ENCODE data around the gene EFS.

The EFS gene

DNA sequence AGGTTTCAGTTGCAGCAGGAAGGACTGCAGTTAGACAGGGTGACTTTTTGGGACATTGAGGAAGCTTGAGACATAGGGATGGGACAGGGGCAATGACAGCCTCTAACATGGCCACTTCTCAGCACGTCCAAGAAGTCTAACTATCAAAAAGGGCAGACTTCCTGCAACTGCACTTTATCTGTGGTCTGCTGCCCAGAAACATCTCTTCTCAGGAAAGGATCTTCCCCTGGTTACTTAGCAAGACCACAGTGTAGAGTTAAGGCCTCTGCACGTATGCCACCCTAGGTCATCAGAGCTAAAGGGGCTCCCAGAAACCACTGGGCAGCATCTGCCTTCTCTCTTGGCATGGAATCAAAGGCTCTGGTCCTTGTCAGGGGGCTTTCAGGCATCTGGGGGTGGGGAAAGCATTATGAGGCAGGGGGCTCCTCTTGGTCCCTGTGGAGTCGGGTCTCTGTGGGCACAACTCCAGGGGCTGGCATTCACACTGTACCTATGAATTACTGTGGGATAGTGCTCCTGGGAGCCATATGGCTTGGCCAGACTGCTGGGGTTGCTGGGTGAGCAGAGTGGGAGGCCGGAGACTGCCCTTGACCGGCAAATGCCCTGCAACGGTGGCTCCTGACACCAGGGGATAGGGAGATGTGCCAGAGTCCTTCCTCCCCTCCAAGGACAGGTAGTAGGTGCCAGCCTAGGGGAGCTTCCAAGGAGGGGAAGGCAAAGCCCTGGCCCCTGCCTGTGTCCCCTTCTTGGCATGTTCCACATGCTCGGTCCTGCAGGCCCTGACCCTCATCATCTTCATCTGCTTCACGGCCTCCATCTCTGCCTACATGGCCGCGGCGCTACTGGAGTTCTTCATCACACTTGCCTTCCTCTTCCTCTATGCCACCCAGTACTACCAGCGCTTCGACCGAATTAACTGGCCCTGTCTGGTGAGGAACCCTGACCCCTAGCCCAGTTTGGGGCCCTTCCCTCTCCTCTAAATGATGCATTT, 12.9 kb upstream of the EFS start:
- no peak for DNase-seq

GRCh38 chr14:23377198-23377550, 12.2 kb upstream of the EFS start:
- no peak for DNase-seq

GRCh38 chr14:23376482-23377197, 11.7 kb upstream of the EFS start, which contains the start of gene CMTM5:
TSS of gene CMTM5 (plus strand) at chr14:23377046. CDS start at chr14:23377252, 206 bp downstream.
- no peak for DNase-seq

GRCh38 chr14:23375527-23376251, 10.7 kb upstream of the EFS start:
- DNase-seq = no peak

- DNase-seq = no peak
These were observed 8.1 kb upstream of the EFS start for GRCh38 chr14:23373041-23373440.

DNA sequence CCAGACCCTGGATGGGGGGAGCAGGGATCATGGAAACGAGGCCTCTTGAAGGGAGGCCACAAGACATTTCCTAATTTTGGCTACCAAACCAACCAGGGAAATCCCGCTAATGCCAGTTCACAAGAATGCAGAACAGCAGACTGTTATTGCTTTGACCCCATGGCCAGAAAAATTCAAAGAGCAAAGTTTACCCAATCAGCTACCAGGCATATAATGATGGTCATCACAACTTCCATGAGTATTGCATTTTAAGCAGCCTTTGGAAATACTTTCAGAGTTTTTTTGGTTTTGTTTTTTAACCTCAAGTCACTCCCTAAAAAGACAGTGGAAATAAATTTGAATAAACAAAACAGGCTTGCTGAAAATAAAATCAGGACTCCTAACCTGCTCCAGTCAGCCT, 7.5 kb upstream of the EFS start, which contains the start of gene IL25:
TSS of gene IL25 (plus strand) at position 301 of the 400 bp plus-strand sequence.
- no peak for DNase-seq

DNA sequence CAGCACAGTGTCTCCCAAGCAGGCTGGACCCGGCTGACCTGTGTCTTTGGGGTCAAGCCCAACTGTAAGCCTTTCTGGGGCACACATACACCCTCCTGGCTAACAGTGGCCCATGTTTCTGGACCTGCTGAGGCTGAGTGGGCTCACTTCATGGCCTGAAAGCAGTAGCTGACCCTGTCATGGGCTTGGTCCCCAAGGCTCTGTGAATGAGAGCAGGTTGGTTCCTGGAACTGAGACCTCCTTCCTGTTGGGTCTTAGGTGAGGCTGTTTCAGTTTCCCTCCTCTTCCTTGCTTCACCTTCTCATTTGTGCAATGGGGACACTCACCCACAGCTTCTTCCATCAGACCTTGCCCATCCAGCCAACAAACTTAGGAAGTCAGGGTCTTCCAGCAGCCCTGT, 6.9 kb upstream of the EFS start:
- DNase-seq = no peak

- no peak for DNase-seq
These were observed 5.2 kb upstream of the EFS start for GRCh38 chr14:23370221-23370620.

DNA sequence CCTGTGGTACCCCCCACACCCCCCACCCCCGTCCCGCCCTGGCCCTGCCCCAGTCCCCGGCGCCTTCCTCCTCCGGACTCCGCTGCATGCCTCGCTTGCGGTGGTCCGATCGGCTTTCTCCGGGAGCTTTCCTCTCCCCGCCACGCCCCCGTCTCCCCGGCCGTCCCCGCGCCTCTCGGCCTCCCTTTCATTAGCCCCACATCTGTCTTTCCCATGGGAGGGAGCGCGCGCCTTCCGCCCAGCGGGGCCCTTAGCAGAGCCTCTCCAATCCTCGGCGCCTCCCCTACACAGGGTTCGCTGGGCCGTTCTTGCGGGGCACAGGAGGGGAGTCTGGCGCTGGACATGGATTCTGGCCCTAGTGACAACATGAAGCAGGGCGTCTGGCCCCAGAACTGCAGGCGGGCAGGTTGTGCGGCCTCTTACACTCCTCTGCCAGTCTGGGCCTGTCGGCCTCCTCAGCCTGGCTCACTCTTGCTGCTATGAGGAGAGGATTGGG, 1.5 kb upstream of the EFS start:
- no peak for DNase-seq

DNA sequence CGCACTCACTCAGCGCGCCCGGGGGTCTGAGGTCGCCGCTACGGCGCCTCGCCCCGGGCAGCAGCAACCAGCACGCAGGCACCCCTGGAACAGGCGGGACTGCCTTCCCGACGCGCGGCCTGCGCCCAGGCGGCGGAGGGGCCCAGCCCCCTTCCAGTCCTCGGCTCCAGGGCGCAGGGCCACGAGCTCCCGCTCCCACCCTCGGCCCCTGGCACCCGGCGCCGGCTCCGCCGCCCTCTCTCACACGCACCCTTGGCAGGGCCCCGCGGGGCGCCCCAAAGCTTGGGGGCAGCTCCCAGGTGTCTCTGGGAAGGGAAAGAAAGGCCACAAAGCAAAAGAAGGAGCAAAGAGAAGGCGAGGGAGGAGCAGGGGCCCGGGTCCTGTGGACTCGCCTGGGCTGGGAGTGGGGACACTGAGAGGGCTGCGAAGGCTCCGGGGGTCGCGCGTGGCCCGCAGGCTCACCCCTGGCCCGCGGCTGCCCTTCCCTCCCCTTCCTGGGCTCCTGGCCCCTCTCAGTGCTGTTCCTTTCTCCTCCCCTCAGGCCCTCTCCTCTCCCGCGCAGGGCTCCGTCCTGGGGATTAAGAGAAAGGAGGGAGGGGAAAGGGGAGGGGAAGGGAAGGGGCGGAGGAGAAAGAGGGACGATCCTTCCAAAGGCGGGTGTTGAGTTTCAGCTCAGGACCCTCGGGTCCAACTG, 907 bp upstream of the EFS start:
- DNase-seq = no peak

DNA sequence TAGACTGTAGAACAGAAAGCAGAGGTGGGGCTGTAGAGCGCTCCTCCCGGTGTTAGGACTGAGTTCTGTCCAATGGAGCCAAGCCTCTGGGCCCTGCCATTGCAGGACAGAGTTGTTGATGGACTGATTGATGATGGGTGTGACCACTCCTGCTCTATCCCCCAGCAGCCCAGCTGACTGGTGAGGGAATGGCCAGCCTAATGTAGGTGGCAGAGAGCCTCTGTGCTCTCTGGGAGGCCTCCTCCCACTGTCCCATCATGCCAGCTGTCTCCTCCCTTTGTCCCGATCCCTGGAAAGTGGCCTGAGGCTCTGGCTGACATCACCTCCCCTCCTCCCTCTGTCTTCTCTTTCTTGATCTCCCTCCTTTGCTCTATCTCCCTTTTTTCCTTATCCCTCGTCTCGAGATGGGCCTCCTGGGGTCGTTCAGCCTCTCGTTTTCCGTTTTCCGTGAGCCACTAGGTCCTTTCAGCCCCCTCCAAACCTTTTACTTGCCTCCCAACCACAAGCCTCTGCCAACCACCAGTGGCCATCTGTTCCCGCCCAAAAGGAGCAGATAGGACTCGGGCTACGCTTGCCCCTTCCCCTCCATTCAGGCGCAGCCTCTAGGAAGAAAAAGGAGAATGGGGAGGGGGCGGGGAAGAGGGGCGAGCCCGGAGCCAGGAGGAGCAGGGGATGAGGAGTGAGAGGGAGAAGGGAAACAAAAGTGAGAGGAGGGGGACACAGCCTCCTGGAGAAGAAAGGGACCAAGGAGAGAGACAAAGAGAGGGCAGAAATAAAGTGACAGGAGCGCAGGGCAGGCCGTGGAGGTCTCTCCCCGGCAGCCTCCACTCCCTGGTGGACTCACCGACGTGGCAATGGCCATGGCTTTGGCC, 572 bp downstream of the EFS start:
- no peak for DNase-seq

GRCh38 chr14:23362200-23362599, 2.8 kb downstream of the EFS start:
- no peak for DNase-seq

DNA sequence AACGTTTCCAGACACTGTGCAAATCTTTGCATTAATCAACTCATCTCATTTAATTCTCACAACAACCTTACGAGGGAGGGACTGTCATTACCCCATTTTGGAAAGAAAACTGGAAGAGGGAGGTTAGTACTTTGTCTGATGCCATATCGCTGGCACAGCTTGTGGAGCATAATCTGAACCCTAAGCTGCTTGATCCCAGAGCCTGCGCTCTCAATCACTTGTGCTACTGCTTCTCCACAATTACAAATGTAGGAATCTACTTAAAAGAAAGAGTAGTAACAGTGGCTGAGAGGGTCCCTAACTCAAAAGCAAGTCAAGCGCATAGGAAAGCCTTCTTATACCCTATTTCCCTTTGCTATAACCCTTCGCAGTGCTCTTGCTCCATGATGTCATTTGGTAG, 3.2 kb downstream of the EFS start:
- no peak for DNase-seq

GRCh38 chr14:23361320-23361719, 3.7 kb downstream of the EFS start:
- no peak for DNase-seq

GRCh38 chr14:23360496-23360895, 4.5 kb downstream of the EFS start:
- no peak for DNase-seq

DNA sequence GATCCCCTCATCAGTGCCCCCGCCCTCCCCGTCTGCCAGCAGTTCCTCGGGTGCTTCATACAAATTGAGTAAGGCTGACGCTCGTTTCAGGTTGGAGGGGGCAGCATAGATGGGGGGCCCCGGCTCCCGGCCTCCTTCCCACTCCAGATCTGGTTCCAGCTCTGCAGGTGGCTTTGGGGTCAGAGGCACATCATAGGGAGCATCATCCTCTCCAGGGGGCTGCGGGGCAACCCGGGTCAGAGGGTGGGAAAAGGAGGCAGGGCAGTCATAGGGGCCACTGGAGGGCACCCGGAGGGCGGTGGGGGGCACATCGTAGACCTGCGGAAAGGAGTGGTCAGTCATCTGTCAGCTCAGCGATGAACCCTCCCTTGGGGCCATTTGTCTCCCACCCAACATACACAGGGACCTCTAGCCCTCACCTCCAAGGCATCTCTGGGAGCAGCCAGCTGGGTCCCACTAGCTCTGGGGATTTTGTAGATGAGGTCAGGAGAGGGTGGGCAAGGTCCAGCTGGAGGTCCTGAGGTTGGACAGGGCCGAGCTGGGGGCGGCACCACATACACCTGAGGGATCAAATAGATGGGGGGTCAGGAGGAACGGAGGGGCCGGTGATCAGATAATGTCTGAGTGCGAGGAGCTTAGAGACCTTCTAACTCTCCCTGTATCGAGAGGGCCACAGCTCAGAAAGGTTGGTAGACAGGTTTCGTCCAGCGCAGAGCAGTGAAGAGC, 5.1 kb downstream of the EFS start:
- DNase-seq = no peak

- DNase-seq = no peak
These were observed 5.8 kb downstream of the EFS start for GRCh38 chr14:23359167-23359626.

- no peak for DNase-seq
These were observed 6.3 kb downstream of the EFS start for GRCh38 chr14:23358553-23359166.

DNA sequence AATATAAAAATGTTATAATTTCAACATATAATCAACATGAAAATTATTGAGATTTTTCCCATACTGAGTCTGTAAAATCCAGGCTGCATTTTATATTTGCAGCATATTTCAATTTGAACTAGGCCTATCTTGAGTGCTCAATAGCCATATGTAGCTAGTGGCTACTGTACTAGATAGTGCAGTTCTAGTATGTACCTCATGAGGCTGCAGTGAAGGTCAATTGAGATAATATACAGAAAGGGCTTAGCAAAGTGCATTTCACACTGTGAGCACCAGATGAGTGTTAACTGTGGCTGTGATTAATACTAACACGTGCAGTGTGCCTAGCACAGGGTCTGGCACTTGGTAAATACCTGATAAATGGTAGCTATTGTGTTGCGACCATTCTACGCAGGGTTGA, 6.9 kb downstream of the EFS start:
- DNase-seq = no peak

DNA sequence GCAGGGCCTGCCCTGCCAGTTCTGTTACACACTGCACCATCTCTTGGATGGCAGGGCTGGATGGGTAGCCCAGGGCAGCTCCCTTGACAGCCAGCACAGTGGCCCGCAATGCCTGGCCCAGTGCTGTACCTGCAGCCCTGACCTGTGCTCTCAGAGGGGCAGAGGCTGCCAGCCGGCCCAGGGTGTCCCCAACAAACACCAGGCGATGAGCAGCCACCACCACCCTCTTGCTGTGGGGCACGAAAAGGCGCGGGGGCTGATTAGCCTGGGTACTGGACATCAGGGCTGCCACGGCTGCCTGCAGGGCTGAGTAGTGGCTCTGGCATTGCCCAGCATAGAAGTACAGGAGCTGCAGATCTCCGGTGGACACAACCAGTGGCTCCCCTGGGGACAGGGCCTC, 7.7 kb downstream of the EFS start:
- no peak for DNase-seq
